Activated gamma-delta T cell (primary cell): ENCODE measurements around the gene CAMK2A.
"Not testable (repeated sequence)": the region's sequence is repeated elsewhere in the genome, so short reads cannot be mapped to it uniquely, and the experiment has no call there.

Experiments
- DNase-seq: peaks from one replicate; lab custom pipeline; 2025; lab: John Stamatoyannopoulos, UW

CAMK2A gene

DNA sequence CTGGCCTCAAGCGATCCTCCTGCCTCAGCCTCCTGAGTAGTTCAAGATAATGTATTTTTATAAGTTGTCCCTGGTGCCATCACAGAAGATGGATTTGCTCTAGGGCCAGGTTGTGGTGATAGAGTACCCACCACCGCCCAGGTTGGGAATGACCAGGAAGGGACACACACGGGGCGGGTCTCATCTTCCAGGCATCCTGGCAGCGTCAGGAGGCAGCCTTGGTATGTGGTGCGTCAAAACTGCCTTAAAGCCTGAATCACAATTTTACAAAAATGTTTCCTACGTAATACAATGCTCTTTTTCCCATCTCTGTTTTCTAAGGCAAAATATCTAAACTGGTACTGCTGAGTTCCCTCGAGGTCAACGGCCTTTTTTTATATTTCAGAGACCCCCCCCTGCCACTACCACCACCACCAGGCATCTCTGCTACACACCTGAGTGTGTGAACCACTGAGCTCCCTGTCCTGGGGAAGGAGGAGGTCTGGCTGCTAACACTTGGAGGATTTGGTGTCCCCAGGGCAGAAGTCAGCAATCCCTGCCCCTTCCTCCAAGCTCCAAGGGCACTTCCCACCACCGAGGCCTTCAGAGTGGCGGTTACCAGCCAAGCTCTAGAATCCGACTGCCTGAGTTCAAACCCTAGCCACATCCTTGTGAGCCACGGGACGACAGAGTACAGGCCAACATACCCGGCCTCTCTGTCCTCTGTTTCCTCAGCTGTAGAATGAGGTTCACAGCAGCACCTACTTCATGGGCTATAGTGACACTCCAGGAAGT lies 52.4 kb downstream of the CAMK2A start:
- no peak for DNase-seq

DNA sequence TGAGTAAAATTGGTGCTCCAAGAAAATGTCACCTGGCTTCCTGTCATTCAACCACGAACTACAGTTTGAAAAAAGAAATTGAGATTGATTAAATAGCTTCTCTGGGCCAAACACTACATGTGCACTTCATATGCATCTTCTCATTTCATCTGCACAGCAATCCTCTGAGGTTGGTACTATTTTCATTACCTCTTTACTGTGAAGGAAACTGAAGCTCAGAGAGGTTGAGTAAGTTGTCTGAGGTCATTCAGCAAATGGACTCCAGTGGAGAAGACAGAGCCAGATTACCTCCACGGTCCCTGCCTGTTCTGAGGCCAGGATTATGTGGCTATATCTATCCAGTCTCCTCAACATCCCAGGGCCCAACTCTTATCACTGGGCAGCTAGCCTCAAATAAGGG lies 53.3 kb downstream of the CAMK2A start:
- DNase-seq = no peak

DNA sequence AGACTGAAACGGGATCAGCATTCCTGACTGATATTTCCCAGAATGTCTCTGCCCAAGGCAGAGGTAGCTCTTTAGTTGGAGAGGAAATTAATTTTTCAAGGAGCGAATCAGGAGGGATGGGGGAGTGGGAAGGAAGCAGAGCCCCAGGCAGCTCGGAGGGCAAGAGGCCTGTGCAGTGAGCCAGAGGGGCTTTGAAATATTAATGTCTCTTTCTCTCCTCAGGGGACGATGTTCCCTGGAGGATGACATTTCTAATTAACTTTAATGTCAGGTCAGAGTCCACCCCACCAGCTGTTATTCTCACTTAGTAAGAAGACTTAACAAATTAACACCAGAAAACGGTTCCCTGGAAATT lies 54.1 kb downstream of the CAMK2A start:
- DNase-seq = no peak

DNA sequence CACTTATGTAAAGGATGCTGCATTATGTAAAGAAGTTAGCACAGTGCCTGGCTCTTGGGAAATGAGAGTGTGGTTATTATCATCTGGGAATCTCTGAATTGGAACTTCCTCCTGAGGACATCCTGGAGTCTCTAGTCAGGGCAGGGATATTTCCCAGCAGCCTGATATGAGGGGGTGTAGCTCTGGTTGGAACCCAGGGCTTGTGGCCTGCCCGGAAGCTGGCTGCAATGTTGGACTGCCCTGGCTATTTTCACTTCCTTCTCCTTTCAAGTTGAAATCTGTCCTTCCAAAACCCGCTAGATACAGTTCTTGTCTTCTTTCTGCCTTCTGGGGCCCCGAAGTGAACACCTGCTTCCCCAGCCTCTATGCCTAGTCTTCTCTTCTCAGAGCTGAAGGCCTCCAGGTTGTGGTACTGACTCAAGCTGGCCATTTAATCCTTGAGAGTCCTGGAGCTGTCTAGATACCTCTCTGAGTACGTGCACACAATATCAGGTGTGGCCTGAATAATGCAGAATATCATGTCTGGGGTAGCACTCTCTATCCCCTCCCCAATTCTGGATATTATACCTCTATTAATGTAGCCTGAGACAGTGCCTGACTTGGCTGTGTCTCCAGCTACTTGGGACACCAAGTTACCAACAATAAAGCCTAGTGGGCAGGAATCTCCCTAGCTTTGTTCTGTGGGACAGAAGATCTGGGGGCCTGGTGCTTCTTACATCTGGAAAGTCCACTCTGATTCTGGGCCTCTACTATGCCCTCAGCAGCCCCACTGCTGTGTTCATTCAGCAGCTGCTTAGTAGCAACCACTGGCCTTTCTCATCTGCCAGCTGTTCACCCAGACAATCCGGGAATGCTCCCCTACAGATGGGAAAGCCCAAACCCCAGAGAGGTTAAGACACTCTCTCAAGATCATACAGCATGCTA lies 54.7 kb downstream of the CAMK2A start:
- DNase-seq = no peak

DNA sequence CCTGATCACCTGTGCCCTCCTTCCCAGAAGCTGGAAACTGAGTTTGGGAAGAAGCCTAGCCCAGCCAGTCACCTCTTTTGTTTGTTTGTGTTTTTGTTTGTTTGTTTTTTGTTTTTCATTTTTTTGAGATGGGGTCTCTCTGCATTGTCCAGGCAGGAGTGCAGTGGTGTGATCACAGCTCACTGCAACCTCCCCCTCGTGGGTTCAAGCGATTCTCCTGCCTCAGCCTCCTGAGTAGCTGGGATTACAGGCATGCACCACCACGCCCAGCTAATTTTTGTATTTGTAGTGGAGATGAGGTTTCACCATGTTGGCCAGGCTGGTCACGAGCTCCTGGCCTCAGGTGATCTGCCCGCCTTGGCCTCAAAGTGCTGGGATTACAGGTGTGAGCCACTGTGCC lies 55.9 kb downstream of the CAMK2A start:
- DNase-seq = not testable (repeated sequence)

DNA sequence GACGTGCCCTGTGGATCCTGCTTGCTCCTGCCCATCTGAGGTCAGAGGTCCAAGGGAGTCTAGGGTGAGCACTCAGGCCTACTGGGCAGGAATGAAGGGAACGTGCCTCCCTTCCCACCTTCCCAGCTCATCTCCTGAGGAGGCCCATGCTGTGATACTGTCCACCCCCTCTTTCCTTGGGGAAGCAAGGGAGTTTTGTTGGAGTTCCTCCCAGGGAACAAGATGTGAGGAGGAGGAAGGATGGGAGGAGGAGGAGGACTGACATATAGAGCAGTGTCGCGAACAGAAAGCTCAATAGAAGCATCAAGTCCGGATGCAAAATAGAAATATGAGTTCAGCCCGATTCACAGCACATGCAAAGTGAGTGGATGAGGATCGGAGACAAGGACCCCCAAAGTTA lies 58.7 kb downstream of the CAMK2A start:
- DNase-seq = no peak

DNA sequence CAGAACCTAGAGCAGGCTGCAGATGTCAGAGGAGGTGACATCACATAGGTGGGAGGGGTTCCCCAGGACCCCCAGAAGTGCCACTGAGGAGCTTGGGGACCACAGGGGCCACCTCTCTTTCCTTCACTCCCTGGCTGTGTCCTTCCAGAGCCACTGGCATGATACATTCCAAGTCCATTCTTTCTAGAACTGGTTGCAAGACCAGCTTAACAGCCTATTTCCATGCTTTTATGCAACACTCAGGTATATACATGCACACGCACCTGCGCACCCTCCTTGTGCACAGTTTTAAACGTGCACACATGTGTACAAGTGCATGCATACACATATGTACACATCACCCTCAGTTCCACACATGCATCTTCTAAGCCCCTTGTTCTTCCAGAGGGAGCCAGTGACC lies 60.0 kb downstream of the CAMK2A start:
- DNase-seq = no peak

DNA sequence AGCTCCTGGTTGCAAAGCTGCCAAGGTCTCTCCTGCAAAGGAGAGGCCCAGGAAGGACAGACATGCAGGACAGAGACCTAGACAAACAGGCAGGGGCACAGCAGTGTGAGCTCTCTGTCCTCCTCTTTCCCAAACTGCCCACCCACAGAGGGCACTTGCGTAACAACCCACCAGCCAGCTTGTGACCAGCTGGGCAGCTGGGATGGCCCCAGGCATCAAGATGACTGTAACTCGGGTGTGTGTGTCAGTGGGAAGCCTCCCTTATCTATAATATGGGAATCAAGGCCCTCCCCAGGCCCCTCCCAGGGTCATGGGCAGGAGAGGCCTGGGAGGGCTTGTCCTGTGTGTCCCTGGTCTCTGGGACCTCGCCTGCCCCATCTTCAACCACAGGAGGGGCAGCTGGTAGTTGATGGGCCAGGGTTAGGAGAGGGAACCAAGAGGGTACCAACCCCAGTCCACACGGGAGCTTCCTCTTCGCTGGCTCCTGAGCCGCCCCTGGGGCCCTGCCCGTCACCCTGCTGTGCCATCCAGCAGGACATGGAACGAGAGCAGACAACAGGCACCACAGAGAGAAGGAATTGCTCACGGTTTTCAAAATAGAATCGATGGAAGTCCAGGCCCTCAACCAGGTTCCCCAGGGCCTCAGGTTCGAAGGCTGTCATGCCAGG lies 61.8 kb downstream of the CAMK2A start:
- DNase-seq = no peak

DNA sequence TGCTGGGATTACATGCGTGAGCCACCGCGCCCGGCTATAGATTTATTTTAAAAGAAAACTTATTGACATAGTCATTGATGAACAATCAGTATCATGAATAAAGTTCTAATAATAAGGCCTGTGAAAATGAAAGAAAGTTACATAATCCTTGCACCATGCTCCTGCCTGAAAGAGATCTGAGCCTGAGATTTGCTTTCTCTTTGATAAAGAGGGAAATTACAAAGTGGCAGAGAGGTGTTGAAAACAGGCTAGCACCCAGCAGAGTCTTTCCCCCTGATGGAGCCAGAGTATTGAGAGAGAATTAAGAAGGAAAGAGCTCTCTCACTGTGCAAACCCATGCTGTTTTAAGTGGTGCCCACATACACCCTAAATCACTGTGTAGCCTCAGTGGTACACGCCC lies 62.5 kb downstream of the CAMK2A start:
- DNase-seq = no peak

DNA sequence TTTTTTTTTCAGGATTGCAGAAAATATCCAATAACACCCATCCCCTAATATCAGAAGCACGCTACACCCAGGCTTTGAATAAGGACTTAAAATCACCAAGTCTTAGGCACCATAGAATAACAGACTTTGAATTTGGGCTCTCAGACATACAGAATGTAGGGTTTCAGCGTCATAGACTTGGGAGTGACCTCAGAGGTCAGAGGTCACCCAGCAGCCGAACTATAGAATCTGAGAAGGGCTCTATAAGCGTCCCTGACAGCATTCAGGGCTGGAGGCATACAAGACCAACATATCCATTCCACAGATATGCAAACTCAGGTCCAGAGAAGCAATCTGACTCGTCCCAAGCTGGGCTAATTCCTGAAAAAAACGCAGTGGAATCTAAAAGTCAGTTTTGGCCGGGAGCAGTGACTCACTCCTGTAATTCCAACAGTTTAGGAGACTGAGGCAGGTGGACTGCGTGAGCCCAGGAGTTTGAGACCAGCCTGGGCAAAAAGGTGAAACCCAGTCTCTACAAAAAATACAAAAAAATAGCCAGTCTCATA lies 65.0 kb downstream of the CAMK2A start:
- DNase-seq = no peak

DNA sequence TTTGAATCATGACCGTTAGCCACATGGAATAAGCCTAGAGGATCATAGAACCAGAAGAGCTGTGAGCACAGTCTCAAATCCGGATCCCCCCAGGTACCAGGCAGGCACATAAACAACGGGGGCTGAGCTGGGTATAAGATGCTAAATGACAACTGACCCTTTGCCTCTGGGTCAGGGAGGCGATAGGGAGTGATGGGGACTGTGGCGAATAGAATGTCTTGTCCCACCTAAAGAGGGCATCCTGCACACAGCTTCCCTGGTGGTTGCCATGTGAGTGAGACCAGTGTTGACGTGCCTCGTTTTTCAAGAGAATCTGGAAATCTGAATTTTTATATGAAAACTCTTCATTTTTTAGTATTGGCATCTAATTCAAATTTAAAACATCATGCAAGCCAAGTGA lies 66.1 kb downstream of the CAMK2A start:
- DNase-seq = no peak

DNA sequence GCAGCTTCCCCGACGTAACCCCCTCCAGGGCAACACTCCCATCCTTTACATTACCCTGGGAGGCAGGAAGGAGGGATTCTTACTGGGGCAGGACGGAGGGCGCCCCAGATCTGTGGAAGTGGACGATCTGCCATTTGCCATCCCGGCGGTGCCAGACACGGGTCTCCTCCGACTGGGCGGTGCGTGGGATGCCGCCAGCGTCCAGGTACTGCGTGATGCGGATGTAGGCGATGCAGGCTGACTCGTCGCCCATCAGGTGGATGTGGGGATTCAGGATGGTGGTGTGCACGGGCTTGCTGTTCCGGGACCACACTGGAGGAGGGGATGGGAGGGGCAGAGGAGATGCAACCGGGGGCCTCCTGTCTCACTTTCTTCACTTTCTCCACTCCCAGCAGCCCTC lies 66.7 kb downstream of the CAMK2A start:
- DNase-seq = no peak

DNA sequence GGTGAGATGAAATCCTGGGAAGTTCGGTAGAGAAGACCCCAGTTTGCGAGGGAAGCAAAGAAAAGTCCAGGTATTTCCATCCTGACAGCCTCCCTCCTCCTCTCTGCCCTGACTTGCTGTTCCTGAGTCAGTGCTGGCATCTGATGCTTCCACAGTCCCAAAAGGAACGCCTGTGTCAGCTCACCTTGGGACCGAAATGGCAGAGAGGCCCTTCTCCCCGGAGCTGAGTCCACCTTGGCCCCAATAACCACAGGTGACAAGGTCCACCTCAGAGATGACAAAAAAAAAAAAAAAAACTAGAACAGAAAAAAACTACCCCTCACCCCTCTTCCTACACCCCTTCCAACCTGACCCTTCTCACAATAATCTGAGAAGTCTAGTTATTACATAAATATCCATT lies 68.1 kb downstream of the CAMK2A start:
- no peak for DNase-seq

DNA sequence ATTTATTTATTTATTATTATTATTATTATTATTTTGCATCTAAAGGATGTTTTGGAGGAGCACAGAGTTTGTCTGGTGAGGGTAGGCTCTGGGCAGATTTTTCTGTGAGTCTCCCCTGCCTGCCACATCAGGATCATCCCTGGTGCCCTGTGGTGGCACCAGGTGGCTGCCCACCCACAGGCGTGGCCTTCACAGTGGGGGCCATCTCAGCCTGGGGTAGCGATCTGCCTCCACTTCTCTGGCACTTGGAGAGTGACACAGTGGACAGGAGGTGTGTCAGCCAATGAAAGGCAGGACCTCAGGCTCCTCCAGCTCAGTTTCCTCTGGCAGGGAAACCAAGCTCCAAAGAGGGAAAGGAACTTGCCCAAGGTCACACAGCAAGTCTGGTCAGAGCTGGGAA lies 69.7 kb downstream of the CAMK2A start:
- no peak for DNase-seq

DNA sequence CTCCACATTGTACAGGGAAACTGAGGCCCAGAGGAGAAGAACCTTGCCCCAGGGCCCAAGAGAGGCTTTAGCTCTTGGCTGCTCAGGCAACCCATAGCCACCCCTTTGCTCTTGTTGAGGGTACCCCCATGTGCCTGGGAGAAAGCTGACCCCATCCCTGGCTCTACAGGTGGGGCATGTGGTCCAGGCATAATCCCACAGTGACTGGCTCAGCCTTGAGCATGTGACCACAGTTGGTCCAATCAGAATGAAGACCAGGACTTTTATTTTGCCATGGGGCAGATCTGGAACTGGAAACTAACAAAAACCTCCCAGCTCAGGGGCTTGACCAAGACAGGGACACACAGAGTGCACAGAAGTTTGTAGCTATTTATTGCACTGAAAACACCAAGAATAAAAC lies 70.4 kb downstream of the CAMK2A start:
- DNase-seq = no peak

DNA sequence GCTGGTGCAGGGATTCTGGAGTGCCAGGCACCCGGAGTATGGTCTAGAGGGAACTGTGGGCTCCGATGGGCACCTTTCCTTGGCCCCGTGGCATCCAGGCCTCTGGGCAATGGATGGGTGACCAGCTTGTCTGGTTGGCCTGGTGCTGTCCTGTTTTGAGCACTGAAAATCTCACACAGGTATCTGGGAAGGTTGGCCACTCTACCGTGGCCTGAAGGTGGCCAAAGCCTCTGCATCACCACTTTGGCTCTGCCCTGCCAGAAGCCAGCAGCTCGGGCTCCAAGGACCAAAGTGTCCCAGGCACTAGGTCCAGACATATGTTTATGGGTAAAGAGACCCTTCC lies 70.9 kb downstream of the CAMK2A start:
- DNase-seq = no peak

DNA sequence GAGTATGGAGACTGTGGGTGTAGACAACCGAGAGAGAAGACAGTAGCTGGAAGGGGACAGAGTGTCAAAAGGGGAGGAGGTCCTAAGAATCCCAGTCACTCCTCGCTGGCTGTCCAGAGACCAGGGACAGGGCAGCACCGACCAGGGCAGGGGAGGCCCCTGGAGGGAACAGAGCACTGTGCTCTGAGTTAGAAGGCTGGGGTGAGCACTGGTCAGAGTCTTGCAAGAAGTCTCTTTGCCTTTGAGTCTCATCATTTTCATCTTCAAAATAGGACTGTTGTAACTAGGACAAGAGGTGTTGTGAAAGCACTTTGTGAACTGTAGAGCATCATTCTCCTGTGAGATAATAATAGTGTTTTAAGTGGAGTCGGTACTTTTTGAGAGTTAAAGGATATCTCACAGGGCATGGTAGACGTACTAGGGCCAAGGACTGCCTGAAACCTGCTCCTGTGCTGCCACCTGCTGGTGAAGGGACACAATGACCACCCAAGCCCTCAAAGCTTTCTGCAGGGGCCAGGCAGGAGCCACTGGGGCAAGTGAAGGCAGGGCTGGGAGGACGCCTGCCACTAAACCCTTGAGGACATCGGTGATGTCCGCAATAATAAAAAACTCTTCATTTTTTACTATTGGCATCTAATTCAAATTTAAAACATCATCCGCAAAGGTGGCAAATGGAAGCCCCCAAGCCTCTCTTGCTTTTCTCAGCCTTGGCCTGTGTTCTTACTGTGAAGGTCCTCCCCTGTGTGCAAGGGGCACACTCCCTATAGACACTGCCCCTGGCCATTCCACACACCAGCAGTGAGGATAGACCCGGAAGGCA lies 71.5 kb downstream of the CAMK2A start:
- no peak for DNase-seq

DNA sequence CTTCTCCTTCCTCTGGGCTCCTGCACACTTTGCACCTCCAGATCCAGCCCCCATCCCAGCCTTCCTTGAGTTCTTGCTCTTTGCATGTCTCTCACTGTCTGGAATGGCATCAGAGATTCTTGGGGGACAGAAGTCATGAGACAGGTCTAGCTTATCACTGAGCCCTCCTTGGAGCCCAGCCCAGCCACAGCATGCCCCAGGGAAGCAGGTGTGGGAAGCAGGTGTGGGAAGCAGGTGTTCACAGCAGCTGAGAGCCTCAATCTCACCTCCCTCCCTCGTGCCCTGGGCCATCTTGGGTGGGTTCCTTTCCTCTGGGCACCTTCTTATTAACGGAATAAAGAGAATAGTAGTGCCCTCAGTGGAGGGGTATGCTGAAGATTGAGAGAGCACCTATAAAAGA lies 72.5 kb downstream of the CAMK2A start:
- DNase-seq = no peak

DNA sequence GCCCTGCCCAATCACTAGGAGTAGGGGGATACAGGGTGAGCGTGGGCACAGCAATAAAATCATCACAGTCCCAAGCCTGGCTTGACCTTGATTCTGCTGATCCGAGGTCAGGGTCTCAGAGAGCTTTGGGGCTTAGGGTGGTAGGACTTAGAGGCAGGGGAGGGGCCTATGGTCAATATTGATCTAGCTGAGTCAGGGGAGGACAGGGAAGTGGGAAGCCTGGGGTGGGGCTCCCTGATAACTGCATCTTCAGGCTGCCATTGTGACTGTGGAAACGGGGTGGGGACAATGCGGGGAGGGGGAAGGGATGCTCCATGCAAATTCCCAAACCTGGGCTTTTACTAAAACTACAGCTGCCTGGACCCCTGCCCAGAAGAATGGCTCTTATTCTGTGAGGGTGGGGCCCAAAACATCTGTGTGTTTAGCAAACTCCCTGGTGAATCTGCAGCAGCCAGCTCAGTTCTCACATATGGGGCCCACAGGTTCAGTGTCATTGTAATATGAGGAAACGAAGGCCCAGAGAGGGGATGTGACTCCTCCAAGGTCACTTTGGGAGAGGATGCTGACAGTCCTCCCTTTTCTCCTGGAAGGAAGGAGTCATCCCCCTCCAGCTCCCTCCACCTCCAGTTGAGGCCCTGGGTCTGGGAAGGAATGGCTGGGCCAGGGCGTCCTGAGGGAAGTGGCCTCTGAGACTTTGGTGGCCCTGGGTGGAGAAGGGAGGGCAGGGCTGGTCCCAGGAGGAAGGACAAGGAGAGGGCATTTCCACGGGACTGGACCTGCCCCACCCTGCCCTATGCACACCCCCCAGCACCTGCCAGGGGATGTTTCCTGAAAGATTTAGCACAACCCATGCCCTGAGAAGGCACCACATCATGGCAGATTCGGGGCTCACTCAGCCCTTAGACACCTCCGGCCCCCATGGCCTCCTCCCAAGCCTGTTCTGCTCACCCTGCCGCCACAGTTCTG lies 73.3 kb downstream of the CAMK2A start:
- DNase-seq = no peak

DNA sequence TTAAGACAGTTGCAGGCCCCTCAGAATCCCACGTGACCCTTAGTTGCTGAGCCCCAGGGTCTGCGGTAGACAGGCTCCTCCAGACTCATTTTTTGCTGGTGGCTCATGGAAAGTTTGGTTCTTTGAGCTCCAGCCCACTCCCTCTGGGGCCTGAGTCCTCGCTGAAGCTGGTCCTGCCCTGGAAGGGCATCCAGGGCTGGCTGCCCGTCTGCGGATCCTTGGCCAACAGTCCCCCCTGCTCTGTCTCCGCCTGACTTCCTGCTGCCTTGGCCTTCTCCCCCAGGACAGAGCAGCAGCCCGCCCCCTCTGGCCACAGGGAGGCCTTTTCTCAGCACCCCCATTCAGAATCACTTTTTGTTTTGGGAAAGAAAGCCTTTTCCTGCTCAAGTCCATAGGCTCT lies 75.3 kb downstream of the CAMK2A start:
- no peak for DNase-seq

DNA sequence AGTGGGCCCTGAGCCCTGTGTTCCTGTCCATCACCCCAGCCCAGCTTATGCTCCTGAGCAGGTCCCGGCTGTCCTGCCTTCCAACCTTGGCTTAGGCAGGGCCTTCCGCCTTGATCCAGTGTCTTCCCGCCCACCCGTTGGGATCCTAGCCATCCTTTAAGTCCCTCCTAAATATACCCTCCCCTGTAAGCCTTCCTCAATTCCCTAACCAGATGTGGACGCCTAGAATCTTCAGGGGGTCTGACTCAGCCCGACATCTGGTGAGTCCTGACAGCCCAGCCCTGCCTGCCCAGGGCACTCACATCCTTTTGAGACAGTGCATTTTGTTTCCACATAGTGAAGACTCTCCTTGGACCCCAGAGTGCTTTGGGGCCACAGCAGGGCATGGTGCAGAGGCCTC lies 76.0 kb downstream of the CAMK2A start:
- no peak for DNase-seq
